HCT116 (cell line): ENCODE data around the gene HDAC10. TPM values are rescaled to one million over a fixed set of nuclear protein-coding genes. Genes with fewer than 3 reads are reported as not detected.

ENCODE experiments used
- ATAC-seq: fragments of 200-7000 bp; cut with Tn5 transposase; 2 replicates; pipeline ENCODE4 v1.9.1; 2020; ENCODE audit warnings: mild to moderate bottlenecking, moderate library complexity
- BruUV-seq: library from RNA; stranded (reverse); fragments of 400-500 nt; replicated peaks from 2 replicates; lab custom pipeline; 2021; lab: Mats Ljungman, UMichigan
- CTCF ChIA-PET: fragments of 300-600 bp; sonication (Branson Sonifier 250); formaldehyde crosslinking; loops from one replicate; lab custom pipeline; 2021; ENCODE audit warnings: antibody characterized with exemption; lab: Charles Lee
- POLR2A ChIA-PET: fragments of 300-600, 350-600 bp; sonication (Branson Sonifier 250); formaldehyde crosslinking; loops from one replicate; lab custom pipeline; 2021; ENCODE audit warnings: antibody characterized with exemption; lab: Charles Lee
- RAD21 ChIA-PET, 2 experiments: fragments of 300-600 bp; sonication (Branson Sonifier 250); formaldehyde crosslinking; loops; one replicate each; lab custom pipeline; 2023; ENCODE audit warnings: low total read pairs in 2 of 2; ENCODE audit not compliant: uncharacterized antibody in 2 of 2, unreplicated experiment in 2 of 2, low non-redundant PET in 1 of 2; lab: Charles Lee
- DNase-seq: peaks from one replicate; pipeline ENCODE4 v3.0.0-alpha.2; 2010; ENCODE audit warnings: low read depth, low spot score
- H2AFZ ChIP-seq: fragments of 200-600 bp; shearing (Covaris generic), sonication (generic); 2 replicates; pipeline ENCODE4 v1.6.1; 2017; ENCODE audit warnings: low read depth, mixed run types, mixed read lengths, antibody characterized with exemption, low read length; ENCODE audit not compliant: poor library complexity, severe bottlenecking
- H3K27ac ChIP-seq: 2 replicates; pipeline ENCODE4 v1.5.1; 2012; ENCODE audit warnings: low read depth, low read length
- H3K27me3 ChIP-seq: fragments of 200-600 bp; sonication (generic); 2 replicates; pipeline ENCODE4 v1.6.1; 2016; ENCODE audit warnings: mixed run types, low read length, mixed read lengths; ENCODE audit not compliant: insufficient read depth
- H3K36me3 ChIP-seq, 2 experiments: fragments of 200-500 bp in 1 of 2; fragments of 200-600 bp in 1 of 2; sonication (Bioruptor generic) in 1 of 2; sonication (generic) in 1 of 2; 2 replicates each; pipeline versions ENCODE4 v1.5.1 to v1.6.1; 2014 to 2016; ENCODE audit warnings: low read length in 2 of 2, inconsistent platforms in 1 of 2, mixed read lengths in 1 of 2, mixed run types in 1 of 2; ENCODE audit not compliant: insufficient read depth in 2 of 2, control insufficient read depth in 1 of 2
- H3K4me1 ChIP-seq, 2 experiments: fragments of 200-600 bp in 1 of 2; sonication (generic) in 1 of 2; 2 replicates each; pipeline versions ENCODE4 v1.5.1 to v1.6.1; 2012 to 2017; ENCODE audit warnings: low read length in 2 of 2, inconsistent platforms in 1 of 2, mild to moderate bottlenecking in 1 of 2, mixed read lengths in 1 of 2, mixed run types in 1 of 2, moderate library complexity in 1 of 2; ENCODE audit not compliant: insufficient read depth in 2 of 2, control insufficient read depth in 1 of 2
- H3K4me2 ChIP-seq: fragments of 200-600 bp; sonication (generic); 2 replicates; pipeline ENCODE4 v1.6.1; 2017; ENCODE audit warnings: mixed run types, low read length, mixed read lengths
- H3K4me3 ChIP-seq, 2 experiments: fragments of 200-600 bp in 1 of 2; sonication (generic) in 1 of 2; replicated peaks in 1 of 2; 2 replicates each; pipeline ENCODE4 v1.5.1; 2011 to 2016; ENCODE audit warnings: low read length in 2 of 2, control low read depth in 1 of 2, low read depth in 1 of 2, mild to moderate bottlenecking in 1 of 2, mixed read lengths in 1 of 2, mixed run types in 1 of 2
- H3K79me2 ChIP-seq: fragments of 200-600 bp; sonication (generic); 2 replicates; pipeline ENCODE4 v1.6.1; 2017; ENCODE audit warnings: mild to moderate bottlenecking, mixed run types, low read length, moderate library complexity, mixed read lengths; ENCODE audit not compliant: insufficient read depth
- H3K9ac ChIP-seq: fragments of 200-600 bp; sonication (generic); 2 replicates; pipeline ENCODE4 v1.6.1; 2016; ENCODE audit warnings: low read length, mixed read lengths
- H3K9me2 ChIP-seq: fragments of 200-600 bp; sonication (generic), shearing (Covaris generic); 2 replicates; pipeline ENCODE4 v1.6.1; 2017; ENCODE audit warnings: mixed run types, mild to moderate bottlenecking, moderate library complexity; ENCODE audit not compliant: insufficient read depth
- H3K9me3 ChIP-seq, 2 experiments: fragments of 200-500 bp in 1 of 2; fragments of 200-600 bp in 1 of 2; sonication (Bioruptor generic) in 1 of 2; sonication (generic) in 1 of 2; 2 replicates each; pipeline ENCODE4 v1.6.1; 2014 to 2017; ENCODE audit warnings: low read length in 2 of 2, mixed read lengths in 2 of 2, inconsistent platforms in 1 of 2, low read depth in 1 of 2, mild to moderate bottlenecking in 1 of 2, mixed run types in 1 of 2, moderate library complexity in 1 of 2; ENCODE audit not compliant: control insufficient read depth in 1 of 2, insufficient read depth in 1 of 2
- H4K20me1 ChIP-seq: fragments of 200-600 bp; sonication (generic), shearing (Covaris generic); 2 replicates; pipeline ENCODE4 v1.6.1; 2017; ENCODE audit warnings: mixed run types, mild to moderate bottlenecking, moderate library complexity; ENCODE audit not compliant: insufficient read depth
- CBX3 ChIP-seq: IDR thresholded peaks from 2 replicates; pipeline ENCODE4 v1.6.1; 2012; ENCODE audit warnings: low read depth
- EZH2 ChIP-seq: fragments of 200-600 bp; sonication (generic); IDR thresholded peaks from 2 replicates; pipeline ENCODE4 v1.6.1; 2017; ENCODE audit warnings: antibody characterized with exemption, mixed run types
- JUND ChIP-seq: IDR thresholded peaks from 2 replicates; pipeline ENCODE4 v1.6.1; 2012
- POLR2AphosphoS5 ChIP-seq: IDR thresholded peaks from 2 replicates; pipeline ENCODE4 v1.6.1; 2011; ENCODE audit warnings: mild to moderate bottlenecking, low read depth, low read length, moderate library complexity
- TCF7L2 ChIP-seq: IDR thresholded peaks from 2 replicates; pipeline ENCODE4 v1.7.0; 2011; ENCODE audit warnings: borderline replicate concordance, inconsistent platforms; ENCODE audit not compliant: insufficient read depth, insufficient read length; ENCODE audit errors: extremely low read depth
- YY1 ChIP-seq: IDR thresholded peaks from 2 replicates; pipeline ENCODE4 v1.6.1; 2011; ENCODE audit warnings: low read length, low read depth, moderate library complexity, mild to moderate bottlenecking; ENCODE audit not compliant: insufficient replicate concordance; ENCODE audit errors: extremely low read depth
- ZFX ChIP-seq: fragments of 450-650 bp; IDR thresholded peaks from 2 replicates; pipeline ENCODE4 v1.6.1; 2017
- intact Hi-C: fragments of 100-400 bp; cut with micrococcal nuclease; formaldehyde crosslinking; loops from 2 replicates; pipeline ENCODE4 v1.10.0; 2022
- total RNA-seq: library from RNA; stranded (reverse); gene quantifications from one replicate; pipeline ENCODE4 v1.2.1, GENCODE V29; 2021; ENCODE audit not compliant: unreplicated experiment

Gene HDAC10
- total RNA-seq, 1 experiment from 2014 or later = 67.5 TPM

- TF ChIP-seq YY1 (no peak), TCF7L2 (no peak), POLR2AphosphoS5 (no peak), ZFX (no peak), CBX3 (no peak)
Measured at GRCh38 chr22:50226063-50226874, 24.8 kb downstream of the HDAC10 start (continued).

- ChIA-PET CTCF (interaction anchor here (0.6 kb wide), 1 partner anchor 35 kb away, joined by 3 read pairs; no protein-coding TSS in a partner anchor), POLR2A (no interaction called here), RAD21 (no interaction called here)
- Histone ChIP-seq H3K9ac (no peak overlapping the region), H3K4me3 (no peak overlapping the region), H3K27me3 (no peaks in the 10 kb centered on the region), H2AFZ (no peak overlapping the region), H3K4me1 (no peaks in the 10 kb centered on the region), H3K79me2 (peaks cover 6% of the 10 kb centered on the region; the same call in 1 of the 2 replicates), H3K36me3 (peaks cover 17 to 29% of the 10 kb centered on the region in 2 experiments; a peak in 3 of 4 replicates), H3K4me2 (no peak overlapping the region), H3K9me2 (no peaks in the 10 kb centered on the region), H4K20me1 (no peaks in the 10 kb centered on the region), H3K27ac (no peak overlapping the region), H3K9me3 (no peaks in the 10 kb centered on the region)
- DNase-seq (no peak), ATAC-seq (no peak)
- BruUV-seq = no TSS peak
- TF ChIP-seq EZH2 = no peak
- TF ChIP-seq JUND = no peak
- intact Hi-C loops = no loop called here
Measured at GRCh38 chr22:50225200-50225969, 25.7 kb downstream of the HDAC10 start.
